Sigmoid colon (tissue), 3 donors: ENCODE measurements around the gene SH3RF2.

Experiments used
- POLR2A ChIP-seq, 2 donors: fragments of 450-650 bp; IDR thresholded peaks; one replicate each; pipeline ENCODE4 v1.6.1; 2016; ENCODE audit warnings: antibody characterized with exemption in 2 of 2, mild to moderate bottlenecking in 2 of 2, moderate library complexity in 2 of 2
- TF ChIP-seq, protein P1 (sequence below), 4 experiments: fragments of 450-650 bp in 3 of 4; fragments of 200-600 bp in 1 of 4; IDR thresholded peaks; one replicate each; pipeline ENCODE4 v1.5.1; 2016 to 2019; ENCODE audit warnings: antibody characterized with exemption in 4 of 4, mild to moderate bottlenecking in 3 of 4, moderate library complexity in 2 of 4

DNA sequence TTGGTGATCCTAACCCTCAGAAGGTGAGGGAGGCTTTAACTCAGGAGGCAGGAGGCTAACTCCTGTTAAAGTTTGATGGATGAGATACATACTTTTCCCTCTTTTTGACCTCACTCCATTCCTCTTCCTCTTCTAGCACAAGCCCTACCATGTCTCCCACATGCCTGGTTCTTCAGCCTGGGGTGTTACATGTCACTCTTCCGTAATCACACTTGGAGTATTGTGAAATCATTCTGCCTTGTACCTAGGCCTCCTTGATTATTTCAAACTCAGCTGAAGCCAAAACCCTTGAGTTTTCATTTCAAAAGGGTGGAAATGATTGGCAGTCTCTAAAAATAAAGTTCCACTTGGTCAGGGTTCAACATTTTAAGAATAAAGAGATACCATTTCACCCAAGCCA is 167.2 kb downstream of the SH3RF2 start:
- no peak for TF ChIP-seq POLR2A (IDR thresholded peaks at IDR 0.05)
- TF ChIP-seq, protein P1, sequence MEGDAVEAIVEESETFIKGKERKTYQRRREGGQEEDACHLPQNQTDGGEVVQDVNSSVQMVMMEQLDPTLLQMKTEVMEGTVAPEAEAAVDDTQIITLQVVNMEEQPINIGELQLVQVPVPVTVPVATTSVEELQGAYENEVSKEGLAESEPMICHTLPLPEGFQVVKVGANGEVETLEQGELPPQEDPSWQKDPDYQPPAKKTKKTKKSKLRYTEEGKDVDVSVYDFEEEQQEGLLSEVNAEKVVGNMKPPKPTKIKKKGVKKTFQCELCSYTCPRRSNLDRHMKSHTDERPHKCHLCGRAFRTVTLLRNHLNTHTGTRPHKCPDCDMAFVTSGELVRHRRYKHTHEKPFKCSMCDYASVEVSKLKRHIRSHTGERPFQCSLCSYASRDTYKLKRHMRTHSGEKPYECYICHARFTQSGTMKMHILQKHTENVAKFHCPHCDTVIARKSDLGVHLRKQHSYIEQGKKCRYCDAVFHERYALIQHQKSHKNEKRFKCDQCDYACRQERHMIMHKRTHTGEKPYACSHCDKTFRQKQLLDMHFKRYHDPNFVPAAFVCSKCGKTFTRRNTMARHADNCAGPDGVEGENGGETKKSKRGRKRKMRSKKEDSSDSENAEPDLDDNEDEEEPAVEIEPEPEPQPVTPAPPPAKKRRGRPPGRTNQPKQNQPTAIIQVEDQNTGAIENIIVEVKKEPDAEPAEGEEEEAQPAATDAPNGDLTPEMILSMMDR (IDR thresholded peaks at IDR 0.05): no peak
